Transverse colon (tissue), 4 donors: ENCODE measurements around the gene ZNF621.
"Not testable (repeated sequence)": the region's sequence is repeated elsewhere in the genome, so short reads cannot be mapped to it uniquely, and the experiment has no call there.

ENCODE experiments used
- CTCF ChIP-seq, 5 experiments: fragments of 200-600 bp in 3 of 5; fragments of 450-650 bp in 2 of 5; sonication (generic) in 3 of 5; IDR thresholded peaks; 1 replicate in 2 of 5; 2 replicates in 3 of 5; pipeline ENCODE4 v1.5.1; 2016 to 2017; ENCODE audit warnings: antibody characterized with exemption in 5 of 5, inconsistent platforms in 3 of 5, mild to moderate bottlenecking in 2 of 5, moderate library complexity in 1 of 5
- POLR2A ChIP-seq: fragments of 450-650 bp; IDR thresholded peaks from one replicate; pipeline ENCODE4 v1.6.1; 2016; ENCODE audit warnings: antibody characterized with exemption, mild to moderate bottlenecking, moderate library complexity
- POLR2AphosphoS5 ChIP-seq, 3 donors: sonication (generic); formaldehyde crosslinking; IDR thresholded peaks; one replicate each; pipeline ENCODE4 v1.6.1; 2016; ENCODE audit warnings: antibody characterized with exemption in 3 of 3

- not testable (repeated sequence) for TF ChIP-seq CTCF (IDR thresholded peaks at IDR 0.05); POLR2A; POLR2AphosphoS5 (IDR thresholded peaks at IDR 0.05)
Measured at GRCh38 chr3:40562482-40562881, 37.7 kb downstream of the ZNF621 start.
